ENCODE results near the gene PIGU.
"Not testable (repeated sequence)": the region's sequence is repeated elsewhere in the genome, so short reads cannot be mapped to it uniquely, and the experiment has no call there.

Gene PIGU

GRCh38 chr20:34676642-34677373 is at the start of gene PIGU:
Gene PIGU (minus strand): TSS chr20:34677092. CDS start chr20:34677085, 7 bp downstream.
- H3K27ac ChIP-seq = peak within 1 kb of the TSS; percentile 77; the same call in 1 of the 2 replicates
- H3K9ac ChIP-seq (ENCODE audit: insufficient read length) = peak within 1 kb of the TSS; percentile 85
- no peaks in the 10 kb centered on the region for H3K36me3 ChIP-seq (ENCODE audit: insufficient read depth, low read length)
- H3K4me3 ChIP-seq = peak within 1 kb of the TSS; percentile 98
- H3K9me3 ChIP-seq (ENCODE audit: low read depth, low read length) = no peaks in the 10 kb centered on the region
- no peak for TF ChIP-seq EZH2 (IDR thresholded peaks at IDR 0.05)
- peak; percentile 87 for TF ChIP-seq POLR2AphosphoS5 (IDR thresholded peaks at IDR 0.05; ENCODE audit: borderline replicate concordance, low read depth, low read length)
- TF ChIP-seq FOXP2 (optimal IDR thresholded peaks at IDR 0.05; ENCODE audit: control extremely low read depth, extremely low read length, insufficient read depth) = peak; percentile 82
- DNase-seq (ENCODE audit: low read depth, low spot score) = peak; percentile 65

GRCh38 chr20:34724172-34724571 is 47.3 kb upstream of the PIGU start:
- H3K4me3 ChIP-seq = no peak overlapping the region
- no peak overlapping the region for H3K27ac ChIP-seq
- H3K9me3 ChIP-seq (ENCODE audit: low read depth, low read length) = no peaks in the 10 kb centered on the region
- DNase-seq (ENCODE audit: low read depth, low spot score) = no peak
- no peak overlapping the region for H3K9ac ChIP-seq (ENCODE audit: insufficient read length)
- no peak for TF ChIP-seq EZH2 (IDR thresholded peaks at IDR 0.05)
- TF ChIP-seq POLR2AphosphoS5 (IDR thresholded peaks at IDR 0.05; ENCODE audit: borderline replicate concordance, low read depth, low read length) = no peak
- no peak for TF ChIP-seq FOXP2 (optimal IDR thresholded peaks at IDR 0.05; ENCODE audit: control extremely low read depth, extremely low read length, insufficient read depth)
- peaks cover 36% of the 10 kb centered on the region; the same call in 1 of the 2 replicates for H3K36me3 ChIP-seq (ENCODE audit: insufficient read depth, low read length)

GRCh38 chr20:34722560-34722959 is 45.7 kb upstream of the PIGU start:
- H3K27ac ChIP-seq; H3K4me3 ChIP-seq; H3K9ac ChIP-seq (ENCODE audit: insufficient read length); DNase-seq (ENCODE audit: low read depth, low spot score); H3K9me3 ChIP-seq (ENCODE audit: low read depth, low read length): not testable (repeated sequence)
- H3K36me3 ChIP-seq (ENCODE audit: insufficient read depth, low read length) = peaks cover 40% of the 10 kb centered on the region

- Histone ChIP-seq H3K27ac (0 out of 2 replicates have a peak overlapping the region, but pooled peaks have one; percentile 17), H3K9ac (ENCODE audit: insufficient read length) (no peak overlapping the region), H3K4me3 (no peak overlapping the region)
Observed at GRCh38 chr20:34720266-34720665, 43.4 kb upstream of the PIGU start.

GRCh38 chr20:34719242-34720017 is 42.5 kb upstream of the PIGU start:
- not testable (repeated sequence) for H3K9ac ChIP-seq (ENCODE audit: insufficient read length); DNase-seq (ENCODE audit: low read depth, low spot score); H3K9me3 ChIP-seq (ENCODE audit: low read depth, low read length); H3K4me3 ChIP-seq; H3K27ac ChIP-seq
- H3K36me3 ChIP-seq (ENCODE audit: insufficient read depth, low read length) = peaks cover 41% of the 10 kb centered on the region

More at GRCh38 chr20:34720266-34720665, 43.4 kb upstream of the PIGU start:
- TF ChIP-seq EZH2 (IDR thresholded peaks at IDR 0.05) (no peak), POLR2AphosphoS5 (IDR thresholded peaks at IDR 0.05; ENCODE audit: borderline replicate concordance, low read depth, low read length) (no peak), FOXP2 (optimal IDR thresholded peaks at IDR 0.05; ENCODE audit: control extremely low read depth, extremely low read length, insufficient read depth) (no peak)
- H3K9me3 ChIP-seq (ENCODE audit: low read depth, low read length) = no peaks in the 10 kb centered on the region
- DNase-seq (ENCODE audit: low read depth, low spot score) = no peak
- peaks cover 39% of the 10 kb centered on the region for H3K36me3 ChIP-seq (ENCODE audit: insufficient read depth, low read length)

GRCh38 chr20:34717230-34718095 is 40.6 kb upstream of the PIGU start:
- DNase-seq (ENCODE audit: low read depth, low spot score) = no peak
- Histone ChIP-seq H3K9ac (ENCODE audit: insufficient read length) (no peak overlapping the region), H3K36me3 (ENCODE audit: insufficient read depth, low read length) (peaks cover 33% of the 10 kb centered on the region), H3K4me3 (no peak overlapping the region), H3K27ac (no peak overlapping the region), H3K9me3 (ENCODE audit: low read depth, low read length) (no peaks in the 10 kb centered on the region)
- no peak for TF ChIP-seq EZH2 (IDR thresholded peaks at IDR 0.05)
- TF ChIP-seq FOXP2 (optimal IDR thresholded peaks at IDR 0.05; ENCODE audit: control extremely low read depth, extremely low read length, insufficient read depth) = no peak
- TF ChIP-seq POLR2AphosphoS5 (IDR thresholded peaks at IDR 0.05; ENCODE audit: borderline replicate concordance, low read depth, low read length) = no peak

GRCh38 chr20:34716921-34717229 is 40.0 kb upstream of the PIGU start:
- no peak overlapping the region for H3K9ac ChIP-seq (ENCODE audit: insufficient read length)
- TF ChIP-seq FOXP2 (optimal IDR thresholded peaks at IDR 0.05; ENCODE audit: control extremely low read depth, extremely low read length, insufficient read depth) = no peak
- no peak for TF ChIP-seq POLR2AphosphoS5 (IDR thresholded peaks at IDR 0.05; ENCODE audit: borderline replicate concordance, low read depth, low read length)
- H3K36me3 ChIP-seq (ENCODE audit: insufficient read depth, low read length) = peaks cover 33% of the 10 kb centered on the region
- DNase-seq (ENCODE audit: low read depth, low spot score) = no peak
- H3K4me3 ChIP-seq = no peak overlapping the region
- no peaks in the 10 kb centered on the region for H3K9me3 ChIP-seq (ENCODE audit: low read depth, low read length)
- H3K27ac ChIP-seq = no peak overlapping the region

GRCh38 chr20:34715384-34715783 is 38.5 kb upstream of the PIGU start:
- H3K9ac ChIP-seq (ENCODE audit: insufficient read length) = no peak overlapping the region
- H3K9me3 ChIP-seq (ENCODE audit: low read depth, low read length) = no peaks in the 10 kb centered on the region
- no peak overlapping the region for H3K27ac ChIP-seq
- no peak for DNase-seq (ENCODE audit: low read depth, low spot score)
- H3K36me3 ChIP-seq (ENCODE audit: insufficient read depth, low read length) = peaks cover 30% of the 10 kb centered on the region
- TF ChIP-seq POLR2AphosphoS5 (IDR thresholded peaks at IDR 0.05; ENCODE audit: borderline replicate concordance, low read depth, low read length) = no peak
- TF ChIP-seq EZH2 (IDR thresholded peaks at IDR 0.05) = no peak
- TF ChIP-seq FOXP2 (optimal IDR thresholded peaks at IDR 0.05; ENCODE audit: control extremely low read depth, extremely low read length, insufficient read depth) = no peak
- no peak overlapping the region for H3K4me3 ChIP-seq

- not testable (repeated sequence) for H3K27ac ChIP-seq; H3K4me3 ChIP-seq; DNase-seq (ENCODE audit: low read depth, low spot score); H3K9ac ChIP-seq (ENCODE audit: insufficient read length); H3K9me3 ChIP-seq (ENCODE audit: low read depth, low read length)
- H3K36me3 ChIP-seq (ENCODE audit: insufficient read depth, low read length) = peaks cover 27% of the 10 kb centered on the region
Observed at GRCh38 chr20:34713944-34714515, 37.1 kb upstream of the PIGU start.
